GM21619 (cell line): ENCODE measurements around the gene SLC35D2.
"Not testable (repeated sequence)": the region's sequence is repeated elsewhere in the genome, so short reads cannot be mapped to it uniquely, and the experiment has no call there.

Experiments used
- ATAC-seq: cut with Tn5 transposase; IDR thresholded peaks from one replicate; pipeline ENCODE4 v1.9.1; 2021; ENCODE audit not compliant: unreplicated experiment

The SLC35D2 gene

DNA sequence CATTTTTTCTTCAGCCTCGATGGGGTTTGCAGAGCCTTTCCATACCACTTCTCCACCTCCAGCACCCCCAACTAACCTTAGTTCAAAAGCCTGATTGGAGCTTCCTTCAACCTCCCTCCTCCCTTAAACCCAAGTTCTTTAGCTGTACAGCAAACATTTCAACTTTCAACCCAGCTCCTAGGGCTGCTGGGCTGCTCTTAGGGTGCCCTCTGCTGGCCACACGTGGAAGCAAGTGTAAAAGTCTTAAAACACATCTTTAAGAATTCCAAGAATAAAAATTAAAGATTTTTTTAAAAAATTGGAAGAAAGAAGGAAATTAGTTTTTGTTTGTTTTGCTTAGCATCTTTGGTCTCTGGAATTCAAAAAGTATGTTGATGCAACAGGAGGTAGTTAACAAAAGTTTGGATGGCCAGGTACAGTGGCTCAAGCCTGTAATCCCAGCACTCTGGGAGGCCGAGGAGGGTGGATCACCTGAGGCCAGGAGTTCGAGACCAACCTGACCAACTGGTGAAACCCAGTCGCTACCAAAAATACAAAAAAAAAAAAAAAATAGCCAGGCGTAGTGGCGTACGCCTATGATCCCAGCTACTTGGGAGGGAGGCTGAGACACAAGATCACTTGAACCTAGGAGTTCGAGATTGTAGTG, 66.1 kb downstream of the SLC35D2 start:
- ATAC-seq, result no peak

DNA sequence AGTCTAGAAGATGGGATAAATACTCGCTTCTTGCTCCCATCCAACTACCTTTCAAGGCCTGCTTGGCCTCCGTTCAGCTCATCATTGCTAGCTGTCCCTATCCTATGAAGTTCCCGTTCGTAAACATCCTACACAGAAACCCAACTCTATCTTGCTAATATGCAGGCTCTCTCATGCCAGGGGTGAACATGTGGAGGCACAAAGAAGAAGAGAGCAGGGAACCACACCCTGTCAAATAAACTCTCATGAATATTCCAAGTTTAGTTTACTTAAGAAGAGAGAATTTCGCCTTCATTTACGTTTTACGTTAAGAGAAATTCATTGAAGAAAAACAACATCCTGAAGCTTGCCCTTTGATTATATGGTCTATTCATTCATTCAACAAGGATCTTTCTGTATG, 73.7 kb downstream of the SLC35D2 start:
- ATAC-seq, result no peak

GRCh38 chr9:96306958-96307357, 76.6 kb downstream of the SLC35D2 start:
- not testable (repeated sequence) for ATAC-seq

DNA sequence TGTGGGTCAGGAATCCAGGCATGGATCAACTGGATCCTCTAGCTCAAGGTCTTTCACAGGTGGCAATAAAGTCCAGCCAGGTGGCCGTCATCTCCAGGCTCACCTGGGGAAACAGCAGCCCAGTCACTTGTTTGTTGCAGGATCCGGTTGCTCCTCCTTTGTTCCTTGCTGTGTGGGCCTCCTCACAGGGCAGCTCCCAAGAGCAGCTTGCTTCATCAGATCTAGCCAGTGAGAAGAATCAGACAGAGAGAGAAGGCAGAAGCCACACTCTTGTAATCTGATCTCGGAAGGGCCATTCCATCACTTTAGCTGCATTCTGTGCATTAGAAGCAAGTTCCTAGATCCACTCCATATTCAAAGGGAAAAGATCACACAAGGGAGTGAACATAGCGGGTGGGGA, 78.3 kb downstream of the SLC35D2 start:
- no peak for ATAC-seq

DNA sequence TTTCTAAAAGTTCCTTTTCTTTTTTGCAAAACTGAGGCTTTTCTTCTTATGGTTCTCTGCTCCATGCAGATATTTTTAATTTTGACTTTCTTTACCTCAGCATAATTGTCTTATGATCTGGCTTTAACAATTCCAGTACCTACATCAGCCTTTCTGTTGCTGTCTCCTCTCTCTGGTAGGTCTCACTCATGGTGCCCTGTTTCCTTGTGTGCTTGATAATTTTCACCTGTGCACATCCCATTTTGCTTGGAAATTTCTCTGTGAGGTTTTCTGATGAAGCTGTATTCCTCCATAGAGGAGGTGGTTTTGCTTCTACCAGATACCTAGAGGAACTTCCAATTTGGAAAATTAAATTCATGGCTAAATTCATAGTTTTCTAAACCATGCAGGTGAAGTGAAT, 79.3 kb downstream of the SLC35D2 start:
- no peak for ATAC-seq

- ATAC-seq, result no peak
Measured at GRCh38 chr9:96302021-96302420, 81.5 kb downstream of the SLC35D2 start, which contains the start of gene HSD17B3. HSD17B3 (minus strand) TSS chr9:96302176; CDS start chr9:96302104, 72 bp downstream.

DNA sequence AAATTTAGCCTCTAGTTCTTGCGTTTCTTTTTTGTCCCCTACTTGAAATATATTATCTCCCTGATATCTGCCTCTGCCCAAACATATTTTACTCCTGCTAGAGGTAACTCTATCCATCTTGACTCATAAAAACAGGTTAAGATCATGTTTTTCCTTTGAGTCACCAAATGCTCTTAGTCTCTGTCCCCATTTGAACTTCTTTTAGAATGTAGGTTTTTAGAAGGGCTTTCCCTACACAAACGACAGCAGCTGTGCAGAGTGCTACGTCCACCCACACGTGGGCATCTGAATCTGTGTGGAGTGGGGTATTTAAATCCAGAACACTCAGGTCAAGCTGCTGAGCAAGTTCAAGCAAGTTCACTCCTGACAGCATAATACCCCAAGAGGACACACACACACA, 83.7 kb downstream of the SLC35D2 start:
- ATAC-seq, result no peak

- ATAC-seq, result no peak
Measured at GRCh38 chr9:96294159-96294545, 89.4 kb downstream of the SLC35D2 start.

DNA sequence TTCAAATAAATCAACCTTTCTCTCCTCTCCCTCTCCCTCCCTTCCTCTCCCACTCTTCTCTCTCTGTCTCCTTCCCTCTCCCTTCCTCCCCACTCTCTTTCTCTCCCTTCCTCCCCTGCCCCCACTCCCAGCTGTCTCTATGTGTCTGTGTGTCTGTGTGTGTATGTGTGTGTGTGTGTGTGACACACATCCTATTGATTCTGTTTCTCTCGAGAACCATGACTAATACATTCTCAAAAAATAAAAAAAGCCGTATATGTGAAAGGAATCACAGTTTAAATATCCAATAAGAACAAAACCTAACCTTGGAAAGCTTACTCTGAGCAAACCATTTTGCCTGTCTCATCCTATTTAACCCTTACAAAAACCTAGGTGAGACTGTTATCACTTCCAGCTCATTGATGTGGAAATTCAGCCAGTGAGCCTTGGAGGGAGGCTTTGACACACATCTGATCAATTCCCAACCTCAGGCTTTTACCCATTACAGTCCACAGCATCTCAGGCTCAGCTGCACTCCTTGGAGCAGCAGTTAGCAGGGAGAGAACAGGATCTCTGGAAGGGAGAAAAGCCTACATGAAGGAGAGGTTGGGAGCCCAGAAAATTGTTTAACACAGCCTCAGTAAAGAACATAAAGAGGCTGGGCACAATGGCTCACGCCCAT, 89.9 kb downstream of the SLC35D2 start:
- no peak for ATAC-seq

DNA sequence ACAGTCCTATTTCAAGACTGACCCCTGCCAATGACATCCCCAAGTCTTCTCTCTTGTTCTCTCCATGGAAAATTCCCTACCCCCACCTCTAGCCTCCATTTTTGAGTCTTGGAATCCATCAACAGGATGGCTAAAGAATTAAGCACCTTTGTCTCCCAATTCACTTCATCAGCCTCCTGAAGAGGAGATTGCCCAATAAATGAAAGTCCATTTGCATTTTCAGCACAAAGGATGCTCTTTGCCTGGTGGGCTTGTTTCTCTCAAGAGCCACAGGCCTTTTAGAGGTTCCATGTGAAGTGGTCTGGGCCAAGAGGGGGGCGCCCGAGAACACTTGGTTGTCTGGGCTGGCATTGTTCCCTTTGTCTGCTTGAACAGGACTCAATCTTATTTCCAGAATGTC, 94.1 kb downstream of the SLC35D2 start:
- ATAC-seq, result no peak

- no peak for ATAC-seq
Measured at GRCh38 chr9:96281641-96282040, 101.9 kb downstream of the SLC35D2 start.

GRCh38 chr9:96279932-96280331, 103.6 kb downstream of the SLC35D2 start:
- no peak for ATAC-seq

DNA sequence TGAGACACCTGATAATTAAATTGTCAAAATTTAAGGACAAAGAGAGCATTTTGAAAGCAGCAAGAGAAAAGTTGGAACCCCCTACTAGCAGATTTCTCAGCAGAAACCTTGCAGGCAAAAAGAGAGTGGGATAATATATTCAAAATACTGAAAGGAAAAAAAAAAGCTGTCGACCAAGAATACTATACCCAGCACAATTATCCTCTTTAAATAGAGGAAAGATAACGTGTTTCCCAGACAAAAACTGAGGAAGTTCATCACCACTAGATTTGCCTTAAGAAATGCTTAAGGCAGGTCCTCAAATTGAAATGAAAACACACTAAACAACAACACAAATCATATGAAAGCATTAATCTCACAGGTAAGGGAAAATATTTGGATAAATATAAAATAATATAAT, 108.6 kb downstream of the SLC35D2 start:
- no peak for ATAC-seq
